GM18502 (cell line): Measurements from ENCODE around the gene TTLL8.

Source experiments
- ATAC-seq: cut with Tn5 transposase; IDR thresholded peaks from one replicate; pipeline ENCODE4 v1.9.1; 2021; ENCODE audit warnings: mild to moderate bottlenecking; ENCODE audit not compliant: unreplicated experiment, poor library complexity

Gene TTLL8

DNA sequence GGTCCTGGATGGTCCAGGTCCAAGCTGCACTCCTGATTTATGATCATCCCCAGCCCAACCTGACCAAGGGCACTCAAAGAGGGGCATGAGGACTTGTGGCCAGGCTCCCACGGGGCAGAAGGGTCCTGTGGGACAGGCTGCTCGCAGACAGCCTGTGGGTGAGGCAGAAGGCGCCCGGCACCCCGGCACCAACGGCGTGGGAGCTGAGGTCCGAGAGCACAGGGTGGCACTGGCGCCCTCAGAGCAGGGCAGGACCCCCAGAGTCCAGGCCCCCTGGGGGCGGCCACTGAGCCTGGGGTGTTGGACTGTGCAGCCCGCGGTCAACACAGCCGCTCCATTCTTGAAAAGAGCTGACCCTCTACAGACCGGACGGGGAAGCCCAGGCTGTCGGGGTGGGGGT, 48.8 kb downstream of the TTLL8 start:
- ATAC-seq, result no peak

DNA sequence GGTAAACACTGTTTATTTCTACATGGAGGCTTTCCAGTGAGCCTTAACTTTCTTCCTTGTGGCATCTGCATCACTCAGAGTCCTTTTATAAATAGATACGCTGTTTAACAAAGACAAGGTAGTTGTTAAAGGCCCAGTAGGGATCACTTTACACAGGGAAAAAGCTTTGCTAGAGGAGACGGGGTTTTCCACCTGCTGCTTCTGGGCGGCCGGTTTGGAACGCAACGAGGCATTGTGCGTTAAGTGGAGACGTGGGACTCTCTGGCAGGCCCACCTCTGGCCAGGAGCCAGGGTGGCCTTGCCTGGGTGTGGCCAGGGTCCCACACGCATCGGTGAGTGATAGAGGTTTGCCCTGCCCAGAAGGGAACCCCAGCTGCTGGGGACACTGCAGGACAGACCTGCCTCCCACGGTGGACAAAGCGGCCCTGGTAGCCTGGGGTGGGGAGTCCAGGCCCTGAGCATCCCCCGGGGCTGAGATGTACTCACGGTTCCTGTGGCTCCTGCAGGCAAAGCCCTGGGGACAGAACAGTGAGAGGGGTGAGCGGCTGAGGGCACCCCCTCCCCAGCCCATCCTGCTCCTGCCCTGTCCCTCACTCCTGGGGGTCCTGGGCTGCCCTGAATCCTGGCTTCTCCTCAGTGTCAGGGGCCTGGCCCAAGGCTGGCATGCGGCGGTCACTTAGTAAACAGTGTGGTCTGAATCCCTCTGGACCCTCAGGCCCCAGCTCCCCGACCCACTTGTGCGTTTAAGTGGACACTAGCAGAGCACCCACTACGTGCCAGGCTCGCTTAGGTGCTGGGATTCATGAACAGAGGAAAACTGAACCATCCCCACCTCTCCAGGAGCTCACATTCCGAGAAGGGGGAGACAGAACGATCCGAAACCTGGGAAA, 49.7 kb downstream of the TTLL8 start:
- no peak for ATAC-seq

DNA sequence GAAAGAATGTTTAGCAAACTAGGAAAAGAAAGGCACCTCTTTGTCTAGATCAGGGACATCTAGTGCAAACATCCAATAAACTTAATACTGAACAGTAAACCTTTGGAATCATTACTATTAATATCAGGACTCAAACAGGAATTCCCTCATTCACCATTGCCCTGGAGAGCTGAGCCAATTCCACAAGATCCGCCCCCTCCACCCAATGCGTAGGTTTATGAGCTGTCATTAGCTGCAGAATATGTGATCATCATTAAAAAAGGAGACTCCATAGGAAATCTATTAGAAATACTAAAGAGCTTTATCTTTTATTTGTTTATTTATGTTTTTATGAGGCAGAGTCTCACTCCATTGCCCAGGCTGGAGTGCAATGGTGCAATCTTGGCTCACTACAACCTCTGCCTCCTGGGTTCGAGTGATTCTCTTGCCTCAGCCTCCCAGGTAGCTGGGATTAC, 51.0 kb downstream of the TTLL8 start:
- ATAC-seq, result no peak

DNA sequence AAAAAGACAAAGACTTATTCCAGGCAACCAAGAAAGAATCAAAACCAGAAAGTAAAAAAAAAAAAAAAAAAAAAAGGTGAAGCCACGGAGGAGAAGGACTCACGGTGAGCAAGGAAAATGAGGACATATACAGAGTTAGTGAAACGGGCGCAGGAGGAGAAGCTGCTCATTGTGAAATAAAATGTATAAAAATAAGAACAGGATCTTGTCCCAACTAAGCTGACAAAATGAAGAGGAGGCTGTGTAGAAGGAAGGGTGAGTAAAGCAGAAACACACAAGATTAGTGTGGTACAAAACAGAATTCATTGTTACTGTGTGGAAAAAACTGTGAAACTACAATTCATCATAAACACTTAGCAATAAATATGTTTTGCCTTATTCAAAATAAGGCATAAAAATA, 53.2 kb downstream of the TTLL8 start:
- no peak for ATAC-seq

DNA sequence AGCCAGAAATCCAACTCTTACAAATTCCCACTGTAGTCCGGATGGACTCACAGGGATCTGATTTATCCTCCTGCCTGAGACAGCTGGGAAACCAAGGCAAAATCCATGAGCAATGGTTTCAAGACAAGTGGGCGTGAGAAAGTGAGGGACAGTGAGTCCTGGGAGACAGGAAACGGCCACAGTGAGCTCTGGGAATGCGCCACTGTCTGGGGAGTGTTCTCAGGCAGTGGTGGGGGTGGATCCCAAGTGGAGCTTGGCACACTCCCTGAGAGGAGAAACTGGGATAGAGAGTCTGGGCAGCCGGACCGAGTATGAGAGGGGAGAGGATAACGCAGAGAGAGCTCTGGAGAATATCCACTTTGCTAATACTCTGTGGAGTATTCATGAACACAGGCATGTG, 55.3 kb downstream of the TTLL8 start:
- ATAC-seq, result no peak

DNA sequence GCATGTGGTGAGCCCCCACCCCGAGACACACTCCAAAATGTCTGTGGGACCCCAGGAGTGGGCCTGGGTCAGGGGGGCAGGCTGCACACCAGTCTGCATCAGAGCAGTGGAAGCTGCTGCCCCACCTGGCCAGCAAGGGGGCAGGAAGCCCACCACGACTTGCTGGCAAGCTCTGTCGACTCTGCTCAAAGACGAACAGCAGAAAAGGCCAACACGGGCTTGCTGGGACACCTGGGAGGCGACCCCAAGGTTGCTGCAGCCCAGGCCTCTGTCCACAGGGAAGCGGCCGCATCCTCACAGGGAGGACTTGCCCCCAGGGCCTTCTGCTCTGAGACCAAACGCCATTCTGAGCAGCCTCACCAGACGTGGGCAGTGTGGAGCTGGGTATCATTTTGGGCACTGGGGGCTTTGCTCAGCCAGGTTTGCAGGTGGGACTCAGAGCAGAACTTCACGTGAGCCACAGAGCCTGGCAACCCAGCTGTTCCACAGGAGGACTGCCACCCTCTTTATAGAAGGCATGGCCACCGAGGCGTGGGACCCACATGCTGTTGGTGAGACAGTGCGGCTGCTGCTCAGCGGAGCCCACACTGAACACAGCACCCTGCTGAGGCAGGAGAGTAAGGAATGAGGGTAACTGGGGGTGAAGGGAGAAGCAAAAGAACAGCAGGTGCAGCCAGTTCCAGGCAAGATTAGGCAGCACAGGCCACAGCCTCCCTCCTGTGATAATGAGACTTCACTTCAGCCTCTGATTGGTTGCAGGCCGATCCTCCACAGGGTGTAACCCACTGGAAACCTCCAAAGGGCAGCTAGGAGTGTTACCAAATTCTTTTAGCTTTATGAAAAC, 56.5 kb downstream of the TTLL8 start:
- ATAC-seq, result no peak

DNA sequence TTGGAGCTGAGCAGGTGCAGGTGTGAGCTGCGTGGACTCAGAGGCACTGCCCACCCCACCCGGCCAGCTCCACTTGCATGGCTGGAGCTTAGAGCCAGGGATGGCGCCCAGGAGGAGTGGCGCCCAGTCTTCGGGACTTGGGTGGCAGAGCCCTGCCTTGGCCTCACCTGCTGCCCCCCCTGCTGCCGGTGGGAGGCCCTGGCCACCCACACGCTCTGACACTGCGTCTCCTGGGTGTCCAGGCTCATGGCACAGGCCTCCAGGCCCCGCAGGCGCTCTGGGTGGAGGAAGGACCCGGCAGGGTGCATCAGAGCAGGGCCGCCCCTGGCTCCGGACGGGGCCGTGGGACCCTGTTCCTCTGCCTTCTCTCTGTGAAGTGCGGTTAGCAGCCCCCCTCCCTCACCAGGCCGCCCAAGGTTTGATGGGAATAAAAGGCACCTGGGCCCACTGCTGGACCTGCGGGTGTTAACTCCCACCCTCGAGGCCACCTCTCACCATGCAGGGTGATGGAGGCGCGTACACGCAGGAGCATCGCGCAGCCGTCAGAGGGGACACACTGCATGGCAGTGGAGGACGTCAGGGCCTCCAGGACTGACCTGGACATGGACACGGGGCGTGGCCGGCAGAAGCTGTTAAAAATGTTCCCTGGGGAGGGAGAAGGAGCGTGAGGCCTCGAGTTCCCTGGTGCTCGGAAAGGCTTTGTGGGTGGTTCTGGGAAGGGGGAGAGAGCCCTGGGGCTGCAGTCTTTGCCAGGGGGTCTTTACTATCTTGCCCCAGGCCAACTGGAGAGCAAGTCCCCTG, 57.3 kb downstream of the TTLL8 start:
- no peak for ATAC-seq

DNA sequence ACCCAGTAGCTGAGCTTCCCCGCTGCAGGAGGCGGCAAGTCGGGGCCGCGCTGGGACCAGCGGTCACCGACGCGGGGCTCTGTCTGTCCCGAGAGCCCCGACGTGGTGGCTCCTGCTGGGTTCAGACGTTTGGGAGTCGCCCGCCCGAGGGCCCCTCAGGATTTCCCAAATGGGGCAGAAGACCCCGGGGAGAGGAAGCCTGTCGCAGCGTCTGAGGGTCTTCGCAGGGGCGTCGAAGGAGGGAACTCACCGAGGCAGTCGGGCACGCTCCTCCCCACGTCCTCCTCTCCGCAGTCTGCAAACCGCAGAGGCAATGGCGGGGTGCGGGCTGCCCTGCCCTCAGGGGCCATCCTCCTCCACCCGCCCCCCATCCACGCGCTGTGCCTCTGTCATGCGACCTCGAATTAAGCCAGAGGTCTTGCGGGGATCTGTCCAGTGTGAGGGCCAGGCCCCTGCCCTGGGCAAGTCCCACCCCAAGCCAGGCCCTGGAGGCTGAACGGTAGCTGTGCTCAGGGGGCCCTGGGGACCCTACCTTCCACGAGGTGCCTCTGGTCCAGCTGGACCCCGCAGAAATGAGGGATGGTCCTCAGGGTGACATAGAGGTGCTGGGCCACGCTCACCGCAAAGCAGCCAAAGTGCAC, 58.0 kb downstream of the TTLL8 start:
- no peak for ATAC-seq

DNA sequence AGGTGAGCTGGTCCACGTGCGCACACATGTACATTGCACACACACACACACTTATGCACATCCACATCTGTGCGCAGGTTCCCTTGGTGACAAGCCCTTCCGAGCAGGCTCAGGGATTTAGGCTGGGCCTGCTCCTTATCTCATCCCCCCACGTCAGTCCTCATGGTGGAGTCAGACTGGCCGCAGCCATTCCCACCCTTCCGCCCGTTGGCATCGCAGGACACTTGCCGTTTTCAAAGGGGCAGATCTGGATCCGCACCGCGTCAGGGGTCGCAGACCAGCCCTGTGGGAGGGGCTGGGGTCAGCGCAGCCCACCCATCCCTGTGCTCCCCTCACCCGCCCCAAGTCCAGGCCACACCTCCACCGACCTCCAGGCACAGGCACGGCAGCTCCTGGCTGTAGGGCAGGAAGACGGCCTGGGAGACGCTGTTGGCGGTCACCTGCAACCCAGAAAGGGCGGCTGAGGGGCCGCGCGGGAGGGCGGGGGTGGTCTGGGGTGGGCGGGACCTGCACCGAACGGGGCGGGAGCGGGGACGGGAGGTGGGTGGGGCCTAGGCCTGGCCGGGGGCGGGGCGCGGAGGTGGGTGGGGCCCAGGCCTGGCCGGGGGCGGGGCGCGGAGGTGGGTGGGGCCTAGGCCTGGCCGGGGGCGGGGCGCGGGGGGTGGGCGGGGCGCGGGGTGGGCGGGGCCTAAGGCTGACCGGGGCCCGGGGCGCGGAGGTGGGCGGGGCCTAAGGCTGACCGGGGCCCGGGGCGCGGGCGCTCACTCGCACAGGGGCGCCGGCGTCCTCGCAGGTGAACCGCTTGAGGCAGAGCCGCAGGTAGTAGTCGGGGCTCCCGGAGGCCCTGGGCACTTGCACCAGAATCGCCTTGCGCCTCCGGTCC, 58.8 kb downstream of the TTLL8 start:
- ATAC-seq, result no peak

DNA sequence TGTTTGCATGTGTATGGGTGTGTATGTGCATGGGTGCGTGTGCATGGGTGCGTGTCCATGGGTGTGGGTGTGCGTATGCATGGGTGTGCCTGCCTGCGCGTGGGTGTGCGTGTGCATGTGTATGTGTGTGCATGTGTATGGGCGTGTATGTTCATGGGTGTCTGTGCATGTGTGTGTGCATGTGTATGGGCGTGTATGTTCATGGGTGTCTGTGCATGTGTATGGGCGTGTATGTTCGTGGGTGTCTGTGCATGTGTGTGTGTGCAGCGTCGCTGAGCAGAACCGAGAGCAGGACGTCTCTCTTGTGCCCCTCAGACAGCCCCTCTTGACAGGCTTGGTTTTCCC, 59.4 kb downstream of the TTLL8 start:
- ATAC-seq, result no peak

DNA sequence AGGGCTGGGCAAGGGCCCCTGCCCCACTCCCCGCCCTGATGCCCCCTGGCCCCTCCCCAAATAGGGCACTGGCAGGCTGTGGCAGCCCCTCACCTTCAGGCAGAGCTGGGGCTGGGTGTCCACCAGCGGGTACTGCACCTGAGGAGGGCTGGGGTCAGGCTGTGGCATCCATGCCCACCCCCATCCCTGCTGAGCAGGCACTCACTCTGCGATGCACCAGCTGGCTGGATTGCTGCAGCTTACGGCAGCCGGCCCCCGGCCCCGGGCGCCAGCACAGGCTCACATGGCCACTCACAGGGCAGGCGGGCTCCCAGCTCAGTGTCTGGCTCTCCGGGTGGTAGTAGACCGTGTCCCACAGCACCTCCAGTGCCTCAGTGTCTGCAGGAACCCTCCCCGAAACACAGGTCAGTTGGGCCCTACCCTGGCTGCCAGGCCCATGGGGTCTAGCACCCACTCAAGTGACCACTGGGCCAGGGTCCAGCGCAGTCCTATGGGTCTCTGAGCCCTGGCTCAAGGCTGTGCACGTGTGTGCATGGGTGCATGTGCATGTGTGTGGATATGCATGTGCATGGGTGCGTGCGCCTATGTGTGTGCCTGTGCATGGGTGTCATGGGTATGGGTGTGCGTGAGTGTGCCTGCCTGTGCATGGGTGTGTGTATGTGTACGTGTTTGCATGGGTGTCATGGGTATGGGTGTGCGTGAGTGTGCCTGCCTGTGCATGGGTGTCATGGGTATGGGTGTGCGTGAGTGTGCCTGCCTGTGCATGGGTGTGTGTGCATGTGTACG, 60.0 kb downstream of the TTLL8 start:
- ATAC-seq, result no peak

DNA sequence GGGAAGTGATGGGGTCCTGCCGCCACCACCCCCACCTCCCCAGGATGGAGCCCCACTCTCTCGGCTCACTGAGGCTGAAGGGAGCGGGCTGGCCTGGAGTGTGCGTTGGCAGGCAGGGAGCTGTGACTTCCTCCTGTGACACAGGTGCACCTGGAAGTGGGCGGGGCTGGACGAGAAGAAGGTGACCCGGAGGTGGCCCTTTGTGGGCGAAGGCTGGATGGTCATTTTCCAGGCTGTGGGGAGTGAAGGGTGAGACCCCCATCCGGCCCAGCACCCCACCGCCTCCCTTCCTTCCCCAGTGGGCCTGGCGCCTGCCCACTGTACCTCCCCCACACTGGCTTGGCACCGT, 60.9 kb downstream of the TTLL8 start:
- ATAC-seq, result no peak

DNA sequence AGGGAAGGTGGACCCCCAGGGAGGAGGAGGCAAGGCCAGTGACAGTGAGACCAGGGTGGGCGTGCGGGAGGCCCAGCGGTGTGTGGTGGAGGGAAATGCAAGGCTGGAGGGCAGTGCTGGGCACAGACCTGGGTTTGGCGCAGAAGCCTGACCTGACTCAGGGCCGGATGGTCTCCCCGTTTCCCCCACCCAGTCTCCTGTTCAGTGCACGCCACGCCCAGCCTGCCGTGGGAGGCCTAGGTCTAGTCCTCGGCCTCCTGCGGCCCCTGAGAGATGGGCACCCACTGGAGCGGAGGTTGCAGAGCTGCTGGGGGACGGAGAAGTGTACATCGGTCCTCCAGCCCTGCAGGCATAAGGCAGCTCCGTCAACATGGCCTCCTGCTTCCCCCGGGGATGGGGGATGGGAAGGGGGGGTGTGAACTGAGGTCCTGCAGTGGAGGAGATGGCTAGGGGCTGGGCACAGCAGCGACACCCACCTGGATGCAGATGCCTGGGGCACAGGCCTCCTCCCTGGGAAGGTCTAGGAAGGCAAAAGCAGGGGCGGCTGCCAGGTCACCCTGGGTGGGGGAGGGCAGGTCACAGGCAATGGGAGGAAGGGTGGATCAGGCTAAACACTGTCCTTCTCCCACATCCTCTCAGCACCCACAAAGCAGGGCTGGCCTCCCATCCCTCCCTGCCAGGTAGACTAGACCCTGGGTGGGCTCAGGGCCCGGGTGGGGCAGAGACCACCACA, 61.4 kb downstream of the TTLL8 start:
- ATAC-seq, result no peak

DNA sequence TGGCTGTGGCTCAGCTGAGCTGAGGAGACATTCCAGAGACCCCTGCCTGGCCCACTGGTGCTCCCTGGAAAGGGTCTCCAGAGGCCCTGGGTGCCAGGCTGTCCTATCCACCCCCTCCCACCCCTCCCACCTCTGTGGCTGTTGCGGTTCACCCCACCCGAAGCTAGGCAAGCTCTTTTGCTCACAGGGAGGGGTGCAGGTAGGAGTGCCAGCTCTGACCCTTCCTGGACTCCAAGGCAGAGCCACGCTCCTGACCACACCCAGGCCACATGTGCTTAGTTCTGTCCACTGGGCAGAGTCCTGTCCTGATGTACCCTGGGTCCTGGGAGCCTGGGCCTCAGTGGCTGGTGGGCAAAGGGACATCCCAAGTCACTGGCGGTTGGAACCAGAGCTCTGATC, 62.0 kb downstream of the TTLL8 start:
- ATAC-seq, result no peak

DNA sequence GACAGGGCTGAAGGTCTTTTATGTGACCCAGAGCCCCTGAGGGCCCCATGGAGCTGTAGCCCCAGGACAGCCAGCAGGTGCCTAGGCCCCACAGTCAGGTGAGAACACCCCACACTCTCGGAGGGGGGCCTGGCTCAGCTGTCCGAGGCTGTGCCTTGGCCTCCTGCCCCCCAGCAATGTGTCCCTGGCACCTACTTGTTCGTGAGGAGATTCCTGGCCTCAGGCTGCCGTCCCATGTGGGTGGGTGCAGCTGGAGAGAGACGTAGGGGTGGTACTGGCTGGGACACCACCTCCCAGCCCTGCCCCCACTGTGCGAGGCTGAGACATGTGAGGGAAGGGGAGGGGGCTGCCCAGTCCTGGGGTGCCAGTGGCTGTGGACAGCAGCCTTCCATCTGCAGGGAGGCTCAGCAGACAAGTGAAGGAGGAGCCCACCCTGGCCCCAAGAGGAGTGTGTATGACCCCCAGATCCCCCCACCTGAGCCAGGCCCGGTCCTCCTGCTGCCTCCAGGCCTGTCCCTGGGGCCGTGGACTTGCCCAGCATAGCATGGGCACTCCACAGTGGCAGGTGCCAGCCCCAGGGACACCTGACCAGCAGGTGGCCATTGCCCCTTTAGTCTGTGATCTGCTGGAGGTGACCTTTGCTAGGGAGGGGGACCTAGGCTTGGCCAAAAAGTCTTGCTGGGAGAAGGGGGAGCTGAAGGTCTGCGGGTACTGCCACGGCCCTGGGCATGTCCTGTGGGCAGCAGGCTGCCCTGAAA, 62.6 kb downstream of the TTLL8 start:
- no peak for ATAC-seq

DNA sequence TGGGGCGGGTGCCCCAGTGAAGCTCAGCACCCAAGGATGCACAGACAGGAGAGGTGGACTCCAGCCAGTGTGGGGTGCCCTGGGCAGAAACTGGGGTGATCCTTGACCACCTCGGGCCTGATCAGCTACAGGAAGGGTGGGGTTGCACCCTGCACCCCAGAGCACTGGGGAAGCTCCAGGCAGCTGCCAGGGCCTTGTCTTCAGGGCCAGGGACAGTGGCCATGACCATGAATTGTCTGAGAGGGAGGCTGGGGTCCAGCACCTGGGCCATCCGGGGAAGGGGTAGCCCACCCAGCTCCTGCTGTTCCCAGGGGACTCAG, 63.1 kb downstream of the TTLL8 start:
- ATAC-seq, result no peak

DNA sequence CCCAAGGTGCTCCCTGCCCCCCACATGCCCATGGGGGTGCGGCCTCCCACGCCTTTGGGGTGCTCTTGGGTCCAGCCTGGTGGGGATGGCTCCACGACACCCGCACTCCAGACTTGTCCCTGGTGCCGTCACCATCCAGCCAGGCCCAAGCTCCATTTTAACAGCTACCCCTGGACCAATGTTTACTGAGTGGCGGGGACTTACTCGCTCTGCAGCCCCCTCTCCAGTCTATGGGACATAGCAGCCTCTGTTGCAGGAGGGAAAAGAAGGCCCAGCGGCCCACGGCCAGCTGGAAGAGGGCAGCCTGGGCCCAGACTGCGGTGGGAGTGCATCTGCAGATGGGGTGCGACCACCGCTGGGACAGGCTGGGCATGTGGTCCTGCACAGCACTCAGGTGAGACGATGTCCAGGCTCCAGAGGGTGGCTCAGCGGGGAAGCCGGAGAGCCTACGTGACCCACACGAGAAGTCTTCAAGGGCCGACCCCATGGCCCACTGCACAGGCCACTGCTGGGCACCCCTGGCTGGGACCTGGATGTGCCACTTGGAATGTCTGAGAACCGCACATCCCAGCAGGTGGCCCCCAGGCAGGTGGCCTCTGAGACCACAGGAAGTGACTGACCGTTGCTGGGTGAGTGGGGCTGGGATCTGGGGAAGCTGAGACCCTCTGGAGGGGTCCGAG, 63.6 kb downstream of the TTLL8 start:
- no peak for ATAC-seq
